HEK293 (cell line): ENCODE data around the gene QRFPR.

Experiments
- CTCF ChIA-PET: fragments of 350-600 bp; formaldehyde crosslinking; extraction: SDS; loops from one replicate; lab custom pipeline; 2021; ENCODE audit warnings: antibody characterized with exemption; lab: Yijun Ruan, JAX
- POLR2A ChIA-PET: fragments of 300-600 bp; formaldehyde crosslinking; extraction: SDS; loops from one replicate; lab custom pipeline; 2020; ENCODE audit warnings: antibody characterized with exemption, inconsistent platforms; lab: Yijun Ruan, JAX
- H3K27ac ChIP-seq: fragments of 200-500 bp; sonication (Bioruptor generic); 2 replicates; pipeline ENCODE4 v1.5.1; 2014; ENCODE audit warnings: low read depth, low read length, control low read depth, inconsistent platforms; ENCODE audit errors: extremely low read depth
- H3K36me3 ChIP-seq, 2 experiments: fragments of 200-500 bp in 1 of 2; sonication (Bioruptor generic) in 1 of 2; 1 replicate in 1 of 2; 2 replicates in 1 of 2; pipeline ENCODE4 v1.5.1; 2014 to 2017; ENCODE audit warnings: inconsistent platforms in 2 of 2, low read length in 2 of 2; ENCODE audit not compliant: control insufficient read depth in 2 of 2, insufficient read depth in 1 of 2
- H3K4me1 ChIP-seq: fragments of 200-500 bp; sonication (Bioruptor generic); 2 replicates; pipeline ENCODE4 v1.5.1; 2014; ENCODE audit warnings: mild to moderate bottlenecking, low read length, inconsistent platforms; ENCODE audit not compliant: control insufficient read depth, insufficient read depth
- H3K4me3 ChIP-seq: 2 replicates; pipeline ENCODE4 v1.5.1; 2011; ENCODE audit warnings: low read depth, mild to moderate bottlenecking, control low read depth, low read length, moderate library complexity
- H3K9me3 ChIP-seq: fragments of 200-500 bp; sonication (Bioruptor generic); 2 replicates; pipeline ENCODE4 v1.5.1; 2014; ENCODE audit warnings: low read depth, low read length, inconsistent platforms; ENCODE audit not compliant: control insufficient read depth, insufficient read depth
- GFI1B ChIP-seq: fragments of 450-650 bp; formaldehyde crosslinking; IDR thresholded peaks from 2 replicates; pipeline ENCODE4 v1.5.1; 2016; ENCODE audit warnings: missing biosample characterization, missing genetic modification characterization
- GLI2 ChIP-seq: fragments of 450-650 bp; formaldehyde crosslinking; IDR thresholded peaks from 2 replicates; pipeline ENCODE4; 2017; ENCODE audit warnings: missing biosample characterization, missing genetic modification characterization, low read depth, borderline replicate concordance
- MYNN ChIP-seq: fragments of 450-650 bp; formaldehyde crosslinking; IDR thresholded peaks from 2 replicates; pipeline ENCODE4 v1.5.1; 2016; ENCODE audit warnings: missing biosample characterization, missing genetic modification characterization, borderline replicate concordance
- ZBTB21 ChIP-seq: fragments of 450-650 bp; formaldehyde crosslinking; IDR thresholded peaks from 2 replicates; pipeline ENCODE4 v1.5.1; 2017; ENCODE audit warnings: missing biosample characterization, missing genetic modification characterization
- ZNF214 ChIP-seq: fragments of 450-650 bp; formaldehyde crosslinking; IDR thresholded peaks from 2 replicates; pipeline ENCODE4 v1.5.1; 2017; ENCODE audit warnings: missing biosample characterization, mild to moderate bottlenecking, missing genetic modification characterization, borderline replicate concordance
- ZNF248 ChIP-seq: fragments of 450-650 bp; formaldehyde crosslinking; IDR thresholded peaks from 2 replicates; pipeline ENCODE4 v1.5.1; 2017; ENCODE audit warnings: missing biosample characterization, missing genetic modification characterization
- ZNF600 ChIP-seq: fragments of 450-650 bp; formaldehyde crosslinking; IDR thresholded peaks from 2 replicates; pipeline ENCODE4 v1.5.1; 2016; ENCODE audit warnings: missing biosample characterization, missing genetic modification characterization
- ZNF747 ChIP-seq: fragments of 450-650 bp; formaldehyde crosslinking; IDR thresholded peaks from 2 replicates; pipeline ENCODE4 v1.5.1; 2016; ENCODE audit warnings: missing biosample characterization, missing genetic modification characterization

QRFPR gene

GRCh38 chr4:121278811-121279368 lies 101.9 kb downstream of the QRFPR start:
- TF ChIP-seq ZBTB21 (tag by site-specific recombination) (no peak), GLI2 (tag by site-specific recombination) (no peak), ZNF214 (tag by site-specific recombination) (no peak), GFI1B (tag by site-specific recombination) (no peak), MYNN (no peak), ZNF248 (tag by site-specific recombination) (no peak), ZNF747 (tag by site-specific recombination) (no peak), ZNF600 (no peak)
- Histone ChIP-seq H3K9me3 (no peaks in the 10 kb centered on the region), H3K4me1 (no peaks in the 10 kb centered on the region), H3K27ac (no peak overlapping the region), H3K36me3 (no peaks in the 10 kb centered on the region), H3K4me3 (no peak overlapping the region)
- POLR2A ChIA-PET: no interaction called here
- CTCF ChIA-PET: no interaction called here
